Erythroblast (primary cell): ENCODE results near the gene PSME3IP1.

Experiments used
- GATA1 ChIP-seq: IDR thresholded peaks from 2 replicates; pipeline ENCODE4 v1.6.1; 2011; ENCODE audit warnings: low read depth, mild to moderate bottlenecking, control low read depth, low read length, moderate library complexity
- POLR2A ChIP-seq: IDR thresholded peaks from 2 replicates; pipeline ENCODE4 v1.6.1; 2011; ENCODE audit warnings: mild to moderate bottlenecking, low read length

DNA sequence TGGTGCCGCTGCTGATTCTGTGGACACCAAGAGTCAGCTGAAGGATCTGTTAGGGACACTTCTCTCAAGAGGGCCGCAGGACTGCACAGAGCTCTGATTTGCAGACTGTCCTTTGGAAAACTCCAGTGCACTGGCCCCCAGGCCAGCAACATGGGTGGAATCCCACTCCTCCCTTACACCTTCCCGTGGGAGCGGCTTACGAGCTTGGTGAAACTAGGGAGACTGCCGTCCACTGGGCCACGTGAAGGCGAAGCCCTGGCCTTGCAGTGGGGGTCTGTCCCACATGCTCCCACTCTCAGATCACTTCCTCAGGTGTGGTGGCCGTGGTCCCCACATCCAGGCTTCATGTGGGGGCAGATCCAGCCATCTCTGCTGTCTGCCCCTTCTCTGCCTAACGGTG lies 36.4 kb downstream of the PSME3IP1 start:
- TF ChIP-seq POLR2A (no peak), GATA1 (no peak)
